HCT116 (cell line): ENCODE results near the gene ZCWPW2. TPM values are rescaled to one million over a fixed set of nuclear protein-coding genes. Genes with fewer than 3 reads are reported as not detected.
A peak's percentile ranks its signal among the peaks of the same experiment; 100 is the strongest.

Source experiments
- ATAC-seq: fragments of 200-7000 bp; cut with Tn5 transposase; 2 replicates; pipeline ENCODE4 v1.9.1; 2020; ENCODE audit warnings: mild to moderate bottlenecking, moderate library complexity
- BruUV-seq: library from RNA; stranded (reverse); fragments of 400-500 nt; replicated peaks from 2 replicates; lab custom pipeline; 2021; lab: Mats Ljungman, UMichigan
- CTCF ChIA-PET: fragments of 300-600 bp; sonication (Branson Sonifier 250); formaldehyde crosslinking; loops from one replicate; lab custom pipeline; 2021; ENCODE audit warnings: antibody characterized with exemption; lab: Charles Lee
- POLR2A ChIA-PET: fragments of 300-600, 350-600 bp; sonication (Branson Sonifier 250); formaldehyde crosslinking; loops from one replicate; lab custom pipeline; 2021; ENCODE audit warnings: antibody characterized with exemption; lab: Charles Lee
- RAD21 ChIA-PET, 2 experiments: fragments of 300-600 bp; sonication (Branson Sonifier 250); formaldehyde crosslinking; loops; one replicate each; lab custom pipeline; 2023; ENCODE audit warnings: low total read pairs in 2 of 2; ENCODE audit not compliant: uncharacterized antibody in 2 of 2, unreplicated experiment in 2 of 2, low non-redundant PET in 1 of 2; lab: Charles Lee
- DNase-seq: peaks from one replicate; pipeline ENCODE4 v3.0.0-alpha.2; 2010; ENCODE audit warnings: low read depth, low spot score
- H2AFZ ChIP-seq: fragments of 200-600 bp; shearing (Covaris generic), sonication (generic); 2 replicates; pipeline ENCODE4 v1.6.1; 2017; ENCODE audit warnings: low read depth, mixed run types, mixed read lengths, antibody characterized with exemption, low read length; ENCODE audit not compliant: poor library complexity, severe bottlenecking
- H3K27ac ChIP-seq: 2 replicates; pipeline ENCODE4 v1.5.1; 2012; ENCODE audit warnings: low read depth, low read length
- H3K27me3 ChIP-seq: fragments of 200-600 bp; sonication (generic); 2 replicates; pipeline ENCODE4 v1.6.1; 2016; ENCODE audit warnings: mixed run types, low read length, mixed read lengths; ENCODE audit not compliant: insufficient read depth
- H3K36me3 ChIP-seq, 2 experiments: fragments of 200-500 bp in 1 of 2; fragments of 200-600 bp in 1 of 2; sonication (Bioruptor generic) in 1 of 2; sonication (generic) in 1 of 2; 2 replicates each; pipeline versions ENCODE4 v1.5.1 to v1.6.1; 2014 to 2016; ENCODE audit warnings: low read length in 2 of 2, inconsistent platforms in 1 of 2, mixed read lengths in 1 of 2, mixed run types in 1 of 2; ENCODE audit not compliant: insufficient read depth in 2 of 2, control insufficient read depth in 1 of 2
- H3K4me1 ChIP-seq, 2 experiments: fragments of 200-600 bp in 1 of 2; sonication (generic) in 1 of 2; 2 replicates each; pipeline versions ENCODE4 v1.5.1 to v1.6.1; 2012 to 2017; ENCODE audit warnings: low read length in 2 of 2, inconsistent platforms in 1 of 2, mild to moderate bottlenecking in 1 of 2, mixed read lengths in 1 of 2, mixed run types in 1 of 2, moderate library complexity in 1 of 2; ENCODE audit not compliant: insufficient read depth in 2 of 2, control insufficient read depth in 1 of 2
- H3K4me2 ChIP-seq: fragments of 200-600 bp; sonication (generic); 2 replicates; pipeline ENCODE4 v1.6.1; 2017; ENCODE audit warnings: mixed run types, low read length, mixed read lengths
- H3K4me3 ChIP-seq, 2 experiments: fragments of 200-600 bp in 1 of 2; sonication (generic) in 1 of 2; replicated peaks in 1 of 2; 2 replicates each; pipeline ENCODE4 v1.5.1; 2011 to 2016; ENCODE audit warnings: low read length in 2 of 2, control low read depth in 1 of 2, low read depth in 1 of 2, mild to moderate bottlenecking in 1 of 2, mixed read lengths in 1 of 2, mixed run types in 1 of 2
- H3K79me2 ChIP-seq: fragments of 200-600 bp; sonication (generic); 2 replicates; pipeline ENCODE4 v1.6.1; 2017; ENCODE audit warnings: mild to moderate bottlenecking, mixed run types, low read length, moderate library complexity, mixed read lengths; ENCODE audit not compliant: insufficient read depth
- H3K9ac ChIP-seq: fragments of 200-600 bp; sonication (generic); 2 replicates; pipeline ENCODE4 v1.6.1; 2016; ENCODE audit warnings: low read length, mixed read lengths
- H3K9me2 ChIP-seq: fragments of 200-600 bp; sonication (generic), shearing (Covaris generic); 2 replicates; pipeline ENCODE4 v1.6.1; 2017; ENCODE audit warnings: mixed run types, mild to moderate bottlenecking, moderate library complexity; ENCODE audit not compliant: insufficient read depth
- H3K9me3 ChIP-seq, 2 experiments: fragments of 200-500 bp in 1 of 2; fragments of 200-600 bp in 1 of 2; sonication (Bioruptor generic) in 1 of 2; sonication (generic) in 1 of 2; 2 replicates each; pipeline ENCODE4 v1.6.1; 2014 to 2017; ENCODE audit warnings: low read length in 2 of 2, mixed read lengths in 2 of 2, inconsistent platforms in 1 of 2, low read depth in 1 of 2, mild to moderate bottlenecking in 1 of 2, mixed run types in 1 of 2, moderate library complexity in 1 of 2; ENCODE audit not compliant: control insufficient read depth in 1 of 2, insufficient read depth in 1 of 2
- H4K20me1 ChIP-seq: fragments of 200-600 bp; sonication (generic), shearing (Covaris generic); 2 replicates; pipeline ENCODE4 v1.6.1; 2017; ENCODE audit warnings: mixed run types, mild to moderate bottlenecking, moderate library complexity; ENCODE audit not compliant: insufficient read depth
- FOSL1 ChIP-seq: IDR thresholded peaks from 2 replicates; pipeline ENCODE4 v1.6.1; 2012; ENCODE audit warnings: low read depth
- RAD21 ChIP-seq: IDR thresholded peaks from 2 replicates; pipeline ENCODE4 v1.6.1; 2012; ENCODE audit warnings: low read depth, mild to moderate bottlenecking
- intact Hi-C: fragments of 100-400 bp; cut with micrococcal nuclease; formaldehyde crosslinking; loops from 2 replicates; pipeline ENCODE4 v1.10.0; 2022
- total RNA-seq: library from RNA; stranded (reverse); gene quantifications from one replicate; pipeline ENCODE4 v1.2.1, GENCODE V29; 2021; ENCODE audit not compliant: unreplicated experiment
- TF ChIP-seq, protein P1 (sequence below): IDR thresholded peaks from 2 replicates; pipeline ENCODE4 v1.6.1; 2012; ENCODE audit warnings: low read depth

ZCWPW2 gene
- total RNA-seq, 1 experiment from 2014 or later, result 1.1 TPM

DNA sequence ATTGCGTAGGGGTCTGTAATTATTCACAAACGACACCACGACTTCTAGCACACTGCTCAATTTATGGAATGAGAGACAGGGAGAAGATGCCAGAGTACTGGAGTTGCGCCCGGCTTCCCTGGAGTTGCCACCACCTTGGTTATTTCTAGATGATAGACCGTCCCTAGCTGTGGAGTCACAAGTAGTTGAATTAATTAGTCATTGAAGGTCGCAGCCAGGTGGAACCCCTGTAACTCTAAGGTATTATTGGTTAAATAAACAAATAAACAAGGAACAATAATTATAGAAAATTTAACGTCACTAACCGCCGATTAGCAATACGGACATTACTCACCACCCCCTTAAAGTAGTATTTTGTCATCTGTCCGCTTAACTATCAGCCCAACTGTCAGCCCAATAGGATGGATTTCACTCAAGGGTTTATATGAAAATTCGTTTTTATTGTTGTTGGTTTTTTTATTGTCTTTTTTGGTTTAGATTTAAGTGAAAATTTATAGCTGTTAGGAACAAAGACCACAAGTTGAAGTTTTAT, 1.0 kb downstream of the ZCWPW2 start:
- ChIA-PET POLR2A (interaction anchor here (0.9 to 1.0 kb wide), 2 partner anchors 10 to 628 kb away, joined by 4 read pairs; partner anchors contain the start of gene EOMES), CTCF (interaction anchor here (1.1 to 1.2 kb wide), 2 partner anchors 21 to 318 kb away, joined by 3 read pairs; no protein-coding TSS in a partner anchor), RAD21 (no interaction called here)
- peak overlapping the region; percentile 76 to 83 for H3K4me3 ChIP-seq
- no peaks in the 10 kb centered on the region for H3K27me3 ChIP-seq
- H3K9ac ChIP-seq, result peak overlapping the region; percentile 76
- H3K4me2 ChIP-seq, result peak overlapping the region; percentile 94
- DNase-seq, result no peak
- TSS peak; percentile 68 for BruUV-seq
- intact Hi-C loops, result loop anchor here (10.0 kb wide), 1 partner anchor 295 kb away; no protein-coding TSS in a partner anchor
- ATAC-seq, result no peak
- no peaks in the 10 kb centered on the region for H3K36me3 ChIP-seq
- no peak for TF ChIP-seq RAD21
- TF ChIP-seq, protein P1, sequence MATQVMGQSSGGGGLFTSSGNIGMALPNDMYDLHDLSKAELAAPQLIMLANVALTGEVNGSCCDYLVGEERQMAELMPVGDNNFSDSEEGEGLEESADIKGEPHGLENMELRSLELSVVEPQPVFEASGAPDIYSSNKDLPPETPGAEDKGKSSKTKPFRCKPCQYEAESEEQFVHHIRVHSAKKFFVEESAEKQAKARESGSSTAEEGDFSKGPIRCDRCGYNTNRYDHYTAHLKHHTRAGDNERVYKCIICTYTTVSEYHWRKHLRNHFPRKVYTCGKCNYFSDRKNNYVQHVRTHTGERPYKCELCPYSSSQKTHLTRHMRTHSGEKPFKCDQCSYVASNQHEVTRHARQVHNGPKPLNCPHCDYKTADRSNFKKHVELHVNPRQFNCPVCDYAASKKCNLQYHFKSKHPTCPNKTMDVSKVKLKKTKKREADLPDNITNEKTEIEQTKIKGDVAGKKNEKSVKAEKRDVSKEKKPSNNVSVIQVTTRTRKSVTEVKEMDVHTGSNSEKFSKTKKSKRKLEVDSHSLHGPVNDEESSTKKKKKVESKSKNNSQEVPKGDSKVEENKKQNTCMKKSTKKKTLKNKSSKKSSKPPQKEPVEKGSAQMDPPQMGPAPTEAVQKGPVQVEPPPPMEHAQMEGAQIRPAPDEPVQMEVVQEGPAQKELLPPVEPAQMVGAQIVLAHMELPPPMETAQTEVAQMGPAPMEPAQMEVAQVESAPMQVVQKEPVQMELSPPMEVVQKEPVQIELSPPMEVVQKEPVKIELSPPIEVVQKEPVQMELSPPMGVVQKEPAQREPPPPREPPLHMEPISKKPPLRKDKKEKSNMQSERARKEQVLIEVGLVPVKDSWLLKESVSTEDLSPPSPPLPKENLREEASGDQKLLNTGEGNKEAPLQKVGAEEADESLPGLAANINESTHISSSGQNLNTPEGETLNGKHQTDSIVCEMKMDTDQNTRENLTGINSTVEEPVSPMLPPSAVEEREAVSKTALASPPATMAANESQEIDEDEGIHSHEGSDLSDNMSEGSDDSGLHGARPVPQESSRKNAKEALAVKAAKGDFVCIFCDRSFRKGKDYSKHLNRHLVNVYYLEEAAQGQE, result no peak
- H3K4me1 ChIP-seq, result peaks cover 3 to 10% of the 10 kb centered on the region in 2 experiments; a peak in 2 of 4 replicates
- H2AFZ ChIP-seq, result peak overlapping the region; percentile 77
- H3K9me3 ChIP-seq, result no peaks in the 10 kb centered on the region
- peaks cover 39% of the 10 kb centered on the region for H3K79me2 ChIP-seq
- no peaks in the 10 kb centered on the region for H3K9me2 ChIP-seq
- peak overlapping the region; percentile 87 for H3K27ac ChIP-seq
- H4K20me1 ChIP-seq, result no peaks in the 10 kb centered on the region

DNA sequence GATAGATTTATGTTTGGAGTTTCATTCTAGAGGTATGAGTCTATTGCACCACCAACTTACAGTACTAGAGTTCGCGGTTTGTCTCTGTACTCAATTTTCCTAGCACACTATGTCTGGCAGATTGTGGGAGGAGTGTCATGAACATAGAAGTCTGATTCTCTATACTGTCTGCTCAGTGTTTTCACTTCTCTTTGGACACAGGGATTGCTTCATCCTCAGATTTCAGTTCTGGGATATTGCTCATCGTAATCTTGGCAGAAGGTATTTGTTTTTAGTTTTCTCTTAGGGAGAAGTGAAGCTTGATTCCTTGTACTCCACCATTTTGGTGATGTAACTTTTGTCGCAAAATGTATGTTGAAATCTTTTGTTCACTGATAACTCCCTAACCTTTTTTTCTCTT, 27.9 kb downstream of the ZCWPW2 start:
- no peak overlapping the region for H3K4me2 ChIP-seq
- no peaks in the 10 kb centered on the region for H3K27me3 ChIP-seq
- no peak overlapping the region for H2AFZ ChIP-seq
- no peaks in the 10 kb centered on the region for H3K9me3 ChIP-seq
- no peaks in the 10 kb centered on the region for H3K4me1 ChIP-seq
- ChIA-PET CTCF (no interaction called here), RAD21 (no interaction called here), POLR2A (no interaction called here)
- BruUV-seq, result no TSS peak
- no peak overlapping the region for H3K9ac ChIP-seq
- no peak for DNase-seq
- H3K79me2 ChIP-seq, result no peaks in the 10 kb centered on the region
- TF ChIP-seq FOSL1, result no peak
- H3K4me3 ChIP-seq, result no peak overlapping the region
- H4K20me1 ChIP-seq, result no peaks in the 10 kb centered on the region
- H3K36me3 ChIP-seq, result no peaks in the 10 kb centered on the region
- intact Hi-C loops, result no loop called here
- no peaks in the 10 kb centered on the region for H3K9me2 ChIP-seq
- no peak overlapping the region for H3K27ac ChIP-seq
- no peak for ATAC-seq
